K562 (cell line): ENCODE measurements around the gene GPR4. TPM values are rescaled to one million over a fixed set of nuclear protein-coding genes. Genes with fewer than 3 reads are reported as not detected.

Experiments used
- CCNT2 ChIP-seq: IDR thresholded peaks from 2 replicates; pipeline ENCODE4 v1.6.1; 2011; ENCODE audit warnings: borderline replicate concordance, low read depth, mild to moderate bottlenecking, moderate library complexity, mixed read lengths, low read length; ENCODE audit not compliant: insufficient read length; ENCODE audit errors: extremely low read depth
- polyA plus RNA-seq, 8 experiments: library from polyadenylated mRNA; depleted of rRNA in 4 of 8; stranded (reverse) in 5 of 8; unstranded in 3 of 8; fragments of >200 nt; fragmentation: Nextera tagmentation in 2 of 8; fragmentation: Illumina TruSeq in 1 of 8; extraction: Ambion mirVana in 2 of 8; extraction: Trizol in 1 of 8; gene quantifications; 2 replicates each; pipeline versions ENCODE4 v1.2.1 to v1.2.3, GENCODE V29; 2011 to 2014; ENCODE audit warnings: inconsistent platforms in 1 of 8, missing spikeins in 1 of 8
- total RNA-seq, 7 experiments: library from RNA; depleted of rRNA in 6 of 7; stranded (reverse); fragments of >200 nt in 6 of 7; fragmentation: Illumina TruSeq in 2 of 7; extraction: Trizol in 2 of 7; gene quantifications; 2 replicates each; pipeline versions ENCODE4 v1.2.1 to v1.2.3, GENCODE V29; 2011 to 2021; ENCODE audit warnings: low replicate concordance in 1 of 7
- TF ChIP-seq, protein P1 (sequence below), 2 experiments: fragments of 450-650 bp in 1 of 2; sonication (generic) in 1 of 2; formaldehyde crosslinking in 1 of 2; IDR thresholded peaks; 2 replicates each; pipeline versions ENCODE4 v1.7.1 to v1.9.0; 2016 to 2022; ENCODE audit warnings: inconsistent platforms in 1 of 2, mild to moderate bottlenecking in 1 of 2, missing genetic modification reagents in 1 of 2

The GPR4 gene
- total and polyA plus RNA-seq, 9 of the 15 experiments (the other 6 are each of a cell fraction or from before 2014, with no cell fraction given), result 0.03 to 0.09 (median 0.04) TPM; not detected in 5

DNA sequence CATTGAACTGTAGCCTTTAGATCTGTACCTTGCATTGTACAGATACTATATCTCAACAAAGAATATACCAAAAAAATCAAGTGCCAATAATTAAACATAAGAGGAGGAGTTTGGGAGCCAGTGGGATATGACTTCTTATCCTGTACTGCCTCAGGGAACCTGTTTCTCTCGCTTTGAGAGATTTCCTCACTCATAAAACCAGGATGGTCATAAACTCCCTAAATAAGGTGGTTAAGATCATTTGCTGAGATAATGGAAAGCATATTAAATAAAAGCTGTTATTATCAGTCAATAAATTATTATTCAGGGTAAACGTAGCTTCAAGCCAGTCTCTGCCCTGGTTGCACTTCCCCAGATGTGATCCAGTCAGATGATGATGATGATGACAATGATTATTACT, 34.4 kb downstream of the GPR4 start (continued):
- TF ChIP-seq CCNT2, result no peak
- TF ChIP-seq, protein P1, sequence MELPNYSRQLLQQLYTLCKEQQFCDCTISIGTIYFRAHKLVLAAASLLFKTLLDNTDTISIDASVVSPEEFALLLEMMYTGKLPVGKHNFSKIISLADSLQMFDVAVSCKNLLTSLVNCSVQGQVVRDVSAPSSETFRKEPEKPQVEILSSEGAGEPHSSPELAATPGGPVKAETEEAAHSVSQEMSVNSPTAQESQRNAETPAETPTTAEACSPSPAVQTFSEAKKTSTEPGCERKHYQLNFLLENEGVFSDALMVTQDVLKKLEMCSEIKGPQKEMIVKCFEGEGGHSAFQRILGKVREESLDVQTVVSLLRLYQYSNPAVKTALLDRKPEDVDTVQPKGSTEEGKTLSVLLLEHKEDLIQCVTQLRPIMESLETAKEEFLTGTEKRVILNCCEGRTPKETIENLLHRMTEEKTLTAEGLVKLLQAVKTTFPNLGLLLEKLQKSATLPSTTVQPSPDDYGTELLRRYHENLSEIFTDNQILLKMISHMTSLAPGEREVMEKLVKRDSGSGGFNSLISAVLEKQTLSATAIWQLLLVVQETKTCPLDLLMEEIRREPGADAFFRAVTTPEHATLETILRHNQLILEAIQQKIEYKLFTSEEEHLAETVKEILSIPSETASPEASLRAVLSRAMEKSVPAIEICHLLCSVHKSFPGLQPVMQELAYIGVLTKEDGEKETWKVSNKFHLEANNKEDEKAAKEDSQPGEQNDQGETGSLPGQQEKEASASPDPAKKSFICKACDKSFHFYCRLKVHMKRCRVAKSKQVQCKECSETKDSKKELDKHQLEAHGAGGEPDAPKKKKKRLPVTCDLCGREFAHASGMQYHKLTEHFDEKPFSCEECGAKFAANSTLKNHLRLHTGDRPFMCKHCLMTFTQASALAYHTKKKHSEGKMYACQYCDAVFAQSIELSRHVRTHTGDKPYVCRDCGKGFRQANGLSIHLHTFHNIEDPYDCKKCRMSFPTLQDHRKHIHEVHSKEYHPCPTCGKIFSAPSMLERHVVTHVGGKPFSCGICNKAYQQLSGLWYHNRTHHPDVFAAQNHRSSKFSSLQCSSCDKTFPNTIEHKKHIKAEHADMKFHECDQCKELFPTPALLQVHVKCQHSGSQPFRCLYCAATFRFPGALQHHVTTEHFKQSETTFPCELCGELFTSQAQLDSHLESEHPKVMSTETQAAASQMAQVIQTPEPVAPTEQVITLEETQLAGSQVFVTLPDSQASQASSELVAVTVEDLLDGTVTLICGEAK (IDR thresholded peaks at IDR 0.05), result no peak
- TF ChIP-seq, protein P1 (CRISPR knock-in tag; IDR thresholded peaks at IDR 0.05), result no peak
